GM19025 (cell line): ENCODE data around the gene GTSF1L.
"Not testable (repeated sequence)": the region's sequence is repeated elsewhere in the genome, so short reads cannot be mapped to it uniquely, and the experiment has no call there.

Experiments
- ATAC-seq: cut with Tn5 transposase; IDR thresholded peaks from one replicate; pipeline ENCODE4 v1.9.1; 2021; ENCODE audit warnings: mild to moderate bottlenecking, low read depth, moderate library complexity; ENCODE audit not compliant: unreplicated experiment

The GTSF1L gene

GRCh38 chr20:43726811-43727338 lies at the start of gene GTSF1L:
Gene GTSF1L, minus strand, starts transcription at chr20:43727002. Its CDS starts 308 bp downstream, at chr20:43726694.
- no peak for ATAC-seq

GRCh38 chr20:43774754-43775153 lies 48.0 kb upstream of the GTSF1L start:
- ATAC-seq = no peak

DNA sequence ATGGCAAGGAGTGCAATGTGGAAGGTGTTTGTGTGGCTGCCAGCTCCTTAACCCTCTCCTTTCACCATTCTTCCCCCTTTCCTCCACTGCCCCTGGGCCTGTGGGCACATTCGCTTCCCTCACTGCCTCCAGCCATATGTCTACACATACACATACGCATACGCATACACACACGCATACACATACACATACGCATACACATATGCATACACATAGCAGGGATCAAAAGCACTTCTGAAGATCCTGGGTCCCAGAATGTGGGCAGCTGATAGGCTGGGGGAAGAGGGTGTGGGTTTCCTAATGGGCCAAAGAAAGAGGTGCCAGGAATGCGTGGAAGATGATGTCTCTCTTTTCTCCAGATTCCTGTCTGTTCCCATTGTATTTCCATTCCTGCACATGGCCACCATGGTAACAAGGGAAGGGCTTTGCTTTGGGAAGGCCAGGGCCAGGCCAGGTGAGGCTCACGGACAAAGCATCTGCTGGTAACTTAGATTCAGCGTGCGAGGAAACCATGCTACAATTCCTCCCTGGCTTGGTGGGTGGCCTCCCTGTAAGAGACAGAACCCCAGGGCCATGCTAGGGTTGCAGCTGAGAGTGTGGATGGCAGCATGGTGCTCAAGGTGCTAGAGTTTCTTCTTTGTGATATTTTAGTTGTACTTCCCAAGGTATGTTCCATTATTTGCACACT lies 44.8 kb upstream of the GTSF1L start:
- ATAC-seq = no peak

- no peak for ATAC-seq
Measured at GRCh38 chr20:43770342-43770741, 43.5 kb upstream of the GTSF1L start.

DNA sequence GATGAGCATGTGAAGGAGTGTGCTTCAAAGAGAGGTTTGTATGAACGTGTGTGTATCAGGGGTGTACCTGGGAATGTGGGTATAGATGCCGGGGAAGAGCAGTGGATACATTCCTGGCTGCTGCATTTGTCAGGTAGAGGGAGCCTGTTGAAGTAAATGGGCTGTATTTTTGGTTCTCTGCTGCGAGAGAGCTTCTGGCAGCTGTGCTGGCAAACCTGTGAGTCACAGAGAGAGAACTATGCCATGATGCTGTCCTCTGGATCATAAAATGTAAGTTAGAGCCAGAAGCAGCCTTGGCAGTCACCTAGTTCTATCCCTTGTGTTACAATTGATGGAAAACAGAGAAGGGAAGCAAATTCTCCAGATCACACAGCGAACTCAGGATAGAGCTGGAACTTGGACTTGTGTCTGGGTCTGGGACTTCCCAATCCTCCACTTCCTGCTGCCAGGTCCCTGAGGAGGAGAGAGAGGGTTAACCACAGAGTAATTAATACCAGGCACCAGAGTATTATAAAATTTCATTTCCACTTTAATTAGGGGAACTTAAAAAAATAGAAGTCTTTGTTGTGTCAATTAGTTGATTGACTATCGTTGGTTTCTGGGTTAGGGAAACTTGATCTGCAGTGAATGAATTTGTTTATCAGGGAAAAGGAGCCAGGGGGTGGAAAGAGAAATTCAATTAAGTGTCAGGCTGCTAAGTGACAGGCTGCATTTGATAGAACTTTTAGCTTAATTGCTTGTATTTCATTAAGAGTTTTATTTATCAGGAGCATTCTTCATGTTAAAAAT lies 41.1 kb upstream of the GTSF1L start:
- ATAC-seq = no peak

- ATAC-seq = no peak
Measured at GRCh38 chr20:43766917-43767316, 40.1 kb upstream of the GTSF1L start.

DNA sequence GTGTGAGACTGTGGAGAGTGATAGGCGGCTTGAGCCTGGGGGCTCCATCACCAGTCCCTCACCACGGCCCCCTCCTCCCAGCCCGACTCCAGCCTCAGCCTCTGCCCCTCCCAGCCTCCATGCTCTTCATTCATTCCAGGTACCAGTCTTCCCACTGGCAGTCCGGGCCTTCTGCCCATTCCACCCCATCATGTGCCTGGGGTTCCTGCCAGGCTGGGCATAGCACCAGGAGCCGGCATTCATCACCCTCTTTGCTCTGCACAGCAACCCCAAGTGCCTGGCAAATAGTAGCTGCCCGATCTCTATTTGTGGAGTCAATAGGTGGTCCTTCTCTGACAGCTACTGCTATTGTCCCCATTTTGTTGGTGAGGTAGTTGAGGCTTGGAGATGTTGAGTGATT lies 39.6 kb upstream of the GTSF1L start:
- ATAC-seq = no peak

- ATAC-seq = no peak
Measured at GRCh38 chr20:43765916-43766315, 39.1 kb upstream of the GTSF1L start.

- ATAC-seq = no peak
Measured at GRCh38 chr20:43762911-43763310, 36.1 kb upstream of the GTSF1L start.

DNA sequence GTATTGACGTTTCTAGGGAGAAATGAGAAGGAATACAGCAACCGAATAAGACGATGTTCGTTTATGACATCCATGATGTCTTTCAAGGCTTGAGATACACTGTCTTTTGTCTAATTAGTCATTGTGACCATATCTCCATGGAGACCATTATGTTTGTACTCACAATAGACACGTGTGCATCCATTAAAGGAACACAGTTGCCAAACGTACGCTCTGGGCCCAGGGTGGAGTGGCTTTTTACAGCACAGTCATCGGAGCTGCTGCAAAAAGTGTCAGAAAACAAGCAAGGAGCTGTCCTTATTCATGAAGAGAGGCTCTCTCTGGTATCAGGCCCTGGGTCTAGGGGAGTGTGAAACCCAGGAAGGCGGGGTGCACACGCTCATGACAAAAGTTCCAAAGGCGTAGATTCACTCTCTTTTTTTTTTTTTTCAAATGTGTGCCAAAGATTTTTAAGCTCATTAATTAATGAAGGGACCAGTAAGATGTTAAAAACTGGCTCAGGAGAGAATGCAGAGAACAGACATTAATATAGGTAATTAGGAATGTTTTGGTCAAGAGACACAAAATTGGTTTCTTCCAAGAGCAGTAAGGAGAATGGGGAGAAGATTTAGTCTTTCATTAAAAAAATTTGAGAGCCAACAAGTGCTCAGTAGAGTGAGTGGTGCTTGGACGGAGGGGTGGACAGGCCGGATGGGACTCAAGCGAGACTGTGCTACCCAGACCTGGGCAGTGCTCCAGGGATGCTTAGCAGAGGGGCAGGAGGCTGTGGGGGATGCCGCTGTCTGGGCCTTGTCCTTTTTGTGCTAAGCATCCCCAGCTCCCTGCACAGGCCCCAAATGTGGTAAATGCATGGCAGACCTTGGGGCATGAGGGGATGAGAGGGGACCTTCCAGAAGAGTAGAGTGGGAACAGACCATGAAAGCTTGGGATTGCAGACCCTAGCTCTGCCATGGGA lies 34.9 kb upstream of the GTSF1L start:
- no peak for ATAC-seq

- ATAC-seq = not testable (repeated sequence)
Measured at GRCh38 chr20:43757888-43758287, 31.1 kb upstream of the GTSF1L start.

GRCh38 chr20:43755851-43756250 lies 29.0 kb upstream of the GTSF1L start:
- no peak for ATAC-seq

GRCh38 chr20:43755390-43755789 lies 28.6 kb upstream of the GTSF1L start:
- no peak for ATAC-seq

GRCh38 chr20:43752561-43753301 lies 25.9 kb upstream of the GTSF1L start:
- ATAC-seq = peak; percentile 55

- no peak for ATAC-seq
Measured at GRCh38 chr20:43752051-43752360, 25.2 kb upstream of the GTSF1L start.

DNA sequence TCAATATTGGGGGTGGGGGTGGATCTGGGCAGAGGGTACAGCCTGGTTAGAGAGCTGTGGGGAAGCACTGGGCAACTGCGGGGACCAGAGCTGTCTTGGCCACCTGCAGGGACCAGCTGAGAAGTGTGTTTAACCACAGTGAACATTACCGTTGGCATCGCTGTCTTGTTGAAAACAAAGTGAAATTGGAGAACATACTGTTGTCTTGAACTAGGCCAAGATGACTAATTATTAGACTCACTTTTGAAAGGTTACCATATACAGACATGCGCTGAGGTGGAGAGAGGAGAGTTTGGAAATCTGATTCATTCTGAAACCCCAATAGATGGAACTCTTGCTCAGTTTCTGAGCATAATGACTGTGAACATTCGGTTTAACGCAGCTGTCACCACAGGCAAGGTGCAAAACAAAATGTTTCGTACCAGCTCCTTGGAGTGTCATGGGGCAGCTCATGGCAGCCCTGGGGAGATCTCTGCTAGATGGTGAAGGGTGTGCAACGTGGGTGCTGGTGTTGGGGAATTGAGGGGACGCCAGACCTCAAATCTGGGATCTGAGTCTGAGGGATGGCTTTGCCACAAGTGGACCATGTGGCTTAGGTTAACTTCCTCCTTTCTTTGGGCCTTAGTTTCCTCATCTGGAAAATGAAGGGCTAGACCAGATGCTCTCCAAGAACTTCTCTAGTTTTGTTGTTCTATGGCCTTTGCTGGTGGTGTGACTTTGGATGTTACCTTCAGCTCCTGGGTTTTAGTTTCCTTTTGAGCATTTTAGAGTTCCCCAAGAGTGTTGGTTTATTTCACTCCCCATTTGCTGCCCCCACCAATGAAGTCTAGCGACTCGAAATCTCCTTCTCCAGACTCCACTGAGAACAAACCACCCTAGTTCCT lies 24.6 kb upstream of the GTSF1L start:
- ATAC-seq = peak; percentile 71

DNA sequence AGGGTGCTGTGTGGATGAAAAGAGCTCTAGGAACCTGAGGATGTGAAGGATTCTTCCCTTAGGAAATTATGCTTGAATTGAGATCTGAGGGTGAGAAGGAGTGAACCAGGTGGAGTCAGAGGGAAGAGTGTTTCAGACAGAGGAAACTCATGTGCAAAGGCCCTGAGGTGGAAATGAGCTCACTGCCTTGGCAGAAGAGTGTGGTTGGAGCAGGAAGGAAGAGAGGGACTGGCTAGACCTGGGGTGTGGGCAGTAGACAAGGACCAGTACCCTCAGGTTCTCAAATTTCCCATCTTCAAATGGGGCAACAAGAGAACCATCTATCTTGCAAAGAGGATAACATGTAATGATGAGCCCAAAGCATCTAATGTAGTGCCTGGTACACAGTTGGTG lies 24.0 kb upstream of the GTSF1L start:
- no peak for ATAC-seq

GRCh38 chr20:43749734-43750294 lies 23.0 kb upstream of the GTSF1L start:
- ATAC-seq = no peak

GRCh38 chr20:43748274-43748673 lies 21.5 kb upstream of the GTSF1L start:
- no peak for ATAC-seq
